GM21786 (cell line): ENCODE results near the gene PGGHG.

Source experiments
- ATAC-seq: cut with Tn5 transposase; IDR thresholded peaks from one replicate; pipeline ENCODE4 v1.9.1; 2021; ENCODE audit not compliant: unreplicated experiment

PGGHG gene

DNA sequence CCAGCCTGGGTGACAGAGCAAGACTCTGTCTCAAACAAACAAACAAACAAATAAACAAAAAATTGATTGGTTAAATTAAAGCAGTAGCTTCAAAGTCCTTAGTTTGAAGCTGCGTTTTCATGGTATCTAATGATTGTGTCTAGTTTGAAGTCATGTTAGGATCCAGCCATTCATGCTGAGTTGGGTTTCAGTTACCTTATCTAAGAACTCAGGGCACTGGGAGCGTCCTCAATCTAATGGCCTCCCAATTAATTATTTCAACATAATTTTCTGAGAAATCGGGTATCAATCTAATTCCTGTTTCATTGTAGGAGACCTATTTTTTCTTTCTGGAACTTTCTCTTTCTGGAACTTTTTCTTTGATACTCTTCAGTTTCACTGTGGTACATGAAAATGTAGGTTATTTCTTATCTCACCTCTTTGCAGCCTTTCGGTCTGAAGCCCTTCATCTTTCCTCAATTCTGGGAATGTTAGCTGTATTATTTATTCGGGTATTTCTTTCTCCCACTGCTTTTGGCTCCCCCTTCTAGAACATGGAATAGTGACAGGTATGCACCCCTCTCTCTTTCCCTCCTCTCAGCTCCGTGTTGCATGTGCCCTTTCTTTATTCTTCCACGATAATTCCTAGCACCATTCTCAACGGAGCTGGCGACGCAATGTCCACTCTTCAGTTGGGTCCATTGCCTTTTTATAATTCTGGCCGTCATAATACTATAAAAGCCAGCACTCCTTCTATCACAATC lies 56.1 kb downstream of the PGGHG start:
- no peak for ATAC-seq
